ENCODE results near the gene LMF1.
"Not testable (repeated sequence)": the region's sequence is repeated elsewhere in the genome, so short reads cannot be mapped to it uniquely, and the experiment has no call there.

Gene LMF1

GRCh38 chr16:822909-823297, 147.9 kb downstream of the LMF1 start:
- no peak for DNase-seq

DNA sequence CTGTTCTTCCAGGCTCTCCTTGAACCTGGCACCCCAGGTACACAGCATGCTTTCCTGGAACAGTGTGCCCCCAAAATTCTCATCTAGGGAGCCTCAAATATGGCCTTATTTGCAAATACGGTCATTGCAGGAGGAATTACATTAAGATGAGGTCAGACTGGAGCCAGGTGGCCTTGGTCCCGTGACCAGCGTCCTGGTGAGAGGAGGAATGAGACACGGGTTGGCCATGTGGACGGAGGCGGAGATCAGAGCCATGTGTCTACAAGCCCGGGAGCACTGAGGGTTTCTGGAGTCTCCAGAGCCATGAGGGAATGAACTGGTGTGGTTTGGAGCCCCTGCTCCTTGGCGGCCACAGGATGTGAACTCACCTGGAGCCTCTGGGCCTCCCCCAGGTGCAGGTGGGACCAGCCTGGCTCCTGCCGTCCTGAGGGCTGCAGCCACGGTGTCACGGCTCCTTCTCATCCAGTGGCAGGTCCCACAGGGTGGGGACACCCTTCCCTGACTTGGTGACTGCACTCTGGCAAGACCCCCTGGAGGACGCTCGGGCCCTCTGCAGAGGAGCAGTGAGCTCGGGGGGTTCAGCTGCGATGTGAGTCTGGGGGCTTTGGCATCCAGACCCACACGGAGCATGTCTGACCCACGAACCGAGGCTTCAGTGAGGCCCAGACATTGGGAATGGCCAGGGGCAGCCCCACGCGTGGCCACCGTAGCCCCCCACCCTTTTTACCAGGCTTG, 148.4 kb downstream of the LMF1 start:
- no peak for DNase-seq

DNA sequence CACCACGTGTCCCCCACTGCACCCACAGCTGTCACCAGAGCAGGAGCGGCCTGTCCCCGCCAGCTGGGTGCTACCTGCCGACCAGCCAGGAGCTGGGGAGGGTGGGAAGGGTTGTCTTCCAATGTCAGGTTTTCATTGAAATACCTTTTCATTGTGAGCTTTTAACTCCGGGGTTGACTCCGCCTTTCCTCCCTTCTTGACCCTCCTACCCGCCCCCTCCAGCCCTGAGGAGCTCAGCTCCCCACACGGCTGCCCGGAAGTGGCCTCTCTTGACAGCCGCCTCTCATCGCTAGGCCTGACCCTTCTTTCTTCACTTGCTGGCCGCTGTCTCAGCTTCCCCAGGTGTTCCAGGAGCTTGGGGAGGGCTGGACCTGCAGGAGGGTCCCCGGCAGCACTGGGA, 149.0 kb downstream of the LMF1 start:
- no peak for DNase-seq

- no peak for DNase-seq
These were observed 150.0 kb downstream of the LMF1 start for GRCh38 chr16:820748-821147.

GRCh38 chr16:820044-820408, 150.8 kb downstream of the LMF1 start:
- not testable (repeated sequence) for DNase-seq

- no peak for DNase-seq
These were observed 151.3 kb downstream of the LMF1 start for GRCh38 chr16:819336-820043.

GRCh38 chr16:818592-818991, 152.2 kb downstream of the LMF1 start:
- DNase-seq, result no peak

- no peak for DNase-seq
These were observed 152.7 kb downstream of the LMF1 start for GRCh38 chr16:818132-818531.

- DNase-seq, result no peak
These were observed 153.5 kb downstream of the LMF1 start for GRCh38 chr16:817001-817906.

DNA sequence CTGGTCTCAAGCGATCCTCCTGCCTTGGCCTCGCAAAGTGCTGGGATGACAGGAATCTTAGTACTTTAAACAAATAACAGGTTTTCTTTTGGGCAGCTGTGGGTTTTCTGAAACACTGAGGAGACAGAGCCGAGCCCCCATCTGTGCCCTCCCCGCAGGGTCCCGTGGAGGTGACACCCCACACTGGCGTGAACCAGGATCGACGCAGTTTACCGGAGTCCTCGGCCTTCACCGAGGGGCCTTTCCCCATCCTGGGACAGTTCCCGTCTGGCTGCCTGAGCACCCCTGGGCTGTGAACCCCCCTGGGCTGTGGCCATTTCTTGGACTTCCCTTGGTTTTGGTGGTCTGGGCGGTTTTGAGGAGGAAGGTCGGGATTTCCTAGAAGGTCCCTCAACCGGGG, 154.9 kb downstream of the LMF1 start:
- DNase-seq, result no peak

- no peak for DNase-seq
These were observed 155.8 kb downstream of the LMF1 start for GRCh38 chr16:814974-815373.

DNA sequence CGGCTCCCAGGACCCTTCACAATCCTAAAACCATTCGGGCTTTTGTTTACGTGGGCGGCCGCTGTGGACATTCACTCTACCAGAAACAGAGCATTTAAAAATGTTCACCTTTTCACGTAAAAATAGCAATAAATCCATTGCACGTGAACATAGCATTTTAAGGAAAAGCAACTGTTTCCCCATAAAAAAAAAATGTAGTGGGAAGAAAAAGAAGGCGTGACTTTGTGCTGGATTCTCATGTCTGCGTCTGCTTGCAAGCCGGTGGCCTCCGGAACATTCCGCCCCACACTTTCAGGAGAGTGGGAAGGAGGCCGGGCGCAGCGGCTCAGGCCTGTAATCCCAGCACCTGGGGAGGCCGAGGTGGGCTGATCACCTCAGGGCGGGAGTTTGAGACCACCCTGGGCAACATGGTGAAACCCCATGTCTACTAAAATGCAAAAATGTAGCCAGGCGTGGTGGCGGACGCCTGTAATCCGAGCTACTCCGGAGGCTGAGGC, 156.8 kb downstream of the LMF1 start:
- no peak for DNase-seq

DNA sequence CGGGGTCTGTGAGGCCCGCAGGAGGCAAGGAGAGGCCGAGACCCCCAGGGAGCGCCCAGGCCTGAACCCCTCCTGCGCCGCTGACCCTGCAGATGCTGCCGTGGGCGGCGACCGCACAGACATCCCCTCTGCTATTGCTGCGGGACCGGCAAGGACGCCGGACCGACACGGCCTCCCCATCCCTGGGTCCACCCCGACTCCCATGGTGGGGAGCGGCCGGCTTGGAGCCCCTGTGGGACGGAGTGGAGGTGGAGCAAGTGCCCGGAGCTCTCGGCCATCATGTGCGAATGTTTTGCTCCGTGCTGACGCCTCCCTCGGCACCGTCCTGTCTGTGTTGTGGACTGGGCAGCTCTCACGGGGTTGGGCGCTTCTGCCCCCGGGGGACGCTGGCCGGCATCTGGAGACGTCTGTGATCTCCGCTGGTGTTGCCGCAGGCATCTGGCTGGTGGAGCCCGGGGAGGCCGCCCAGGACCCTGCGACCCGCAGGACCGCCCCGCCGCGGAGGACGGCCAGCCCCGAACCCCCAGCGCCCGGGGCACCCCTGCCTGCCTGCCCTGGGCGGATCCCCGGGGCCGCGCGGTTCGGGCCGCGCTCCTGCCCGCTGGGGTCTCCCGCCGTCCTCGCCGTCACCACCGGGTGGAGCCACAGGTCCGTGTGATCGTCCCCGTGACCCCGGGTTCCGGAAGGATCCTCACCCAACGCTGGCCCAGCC, 157.4 kb downstream of the LMF1 start:
- peak; percentile 41 to 42 for DNase-seq

- no peak for DNase-seq
These were observed 162.7 kb downstream of the LMF1 start for GRCh38 chr16:808085-808386.

DNA sequence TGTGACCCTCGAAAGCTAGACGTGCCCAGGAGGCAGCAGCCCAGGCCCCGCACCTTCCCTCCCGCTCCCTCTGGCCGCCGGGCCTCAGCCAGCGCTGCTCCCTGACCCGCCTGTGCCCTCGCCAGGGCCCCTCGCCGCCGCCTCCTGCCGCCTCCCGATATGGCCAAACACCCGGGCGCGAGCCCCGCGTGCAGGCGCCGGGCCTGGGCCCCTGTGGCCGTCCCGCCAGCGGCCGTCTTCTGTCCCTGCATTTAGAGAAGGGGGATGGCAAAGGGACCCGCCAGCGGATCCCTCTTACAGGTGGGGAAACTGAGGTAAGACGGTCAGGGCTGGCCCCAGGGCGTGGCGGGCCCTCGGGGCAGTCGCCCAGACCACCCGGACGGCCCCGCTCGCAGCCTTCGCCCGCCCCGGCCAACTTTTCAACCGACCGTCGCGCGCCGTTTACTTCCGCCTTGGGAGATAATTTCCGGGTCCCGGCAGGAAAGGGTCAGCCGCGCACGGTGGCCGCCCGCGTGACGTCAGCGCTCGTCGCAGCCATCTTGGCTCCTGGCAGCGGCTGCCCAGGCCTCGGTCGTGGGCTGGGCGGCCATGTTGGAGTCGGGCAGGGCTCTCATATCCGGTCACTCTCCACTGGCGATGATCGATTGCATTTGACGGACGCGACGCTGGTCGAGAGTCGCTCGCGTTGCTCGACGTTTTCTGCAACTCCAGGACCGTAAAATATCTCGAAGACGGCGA, 163.3 kb downstream of the LMF1 start:
- peak; percentile 69 to 77 for DNase-seq

DNA sequence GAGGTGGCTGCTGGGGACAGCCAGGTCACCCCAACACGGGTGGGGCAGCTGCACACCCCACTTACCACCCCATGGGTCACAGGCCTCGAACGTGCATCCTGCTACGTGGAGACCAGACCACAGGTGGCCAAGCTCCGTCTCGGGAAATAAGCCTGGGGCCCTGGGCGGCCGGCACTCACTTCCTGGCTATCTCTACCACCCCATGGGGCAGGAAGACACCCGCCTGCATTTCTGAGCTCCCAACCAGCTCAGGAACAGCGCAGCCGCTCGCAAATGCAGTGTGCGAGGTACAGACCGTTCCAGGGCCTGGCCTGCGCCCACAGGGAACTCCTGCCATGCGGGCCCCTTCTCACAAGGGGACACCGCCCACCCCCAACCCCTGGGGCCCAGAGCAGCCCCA, 165.3 kb downstream of the LMF1 start:
- no peak for DNase-seq

- no peak for DNase-seq
These were observed 166.4 kb downstream of the LMF1 start for GRCh38 chr16:804193-805048.

DNA sequence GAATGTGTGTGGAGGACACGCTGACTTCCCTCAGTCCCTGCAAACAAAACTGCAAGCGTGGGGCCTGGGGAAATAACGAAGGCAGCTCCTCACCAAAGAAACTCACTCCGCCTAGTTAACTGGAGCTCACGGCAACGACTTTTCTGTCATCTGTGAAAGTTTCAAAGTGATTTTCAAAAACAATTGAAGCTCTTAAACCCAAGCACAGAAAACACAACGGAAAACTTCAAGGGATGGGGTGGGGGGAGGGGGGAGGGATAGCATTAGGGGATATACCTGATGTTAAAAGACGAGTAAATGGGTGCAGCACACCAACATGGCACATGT, 167.1 kb downstream of the LMF1 start:
- DNase-seq, result no peak
